Activated CD8-positive, alpha-beta T cell treated with anti-CD3 and anti-CD28 coated beads for 36 hours (primary cell): ENCODE results near the gene ATRAID. TPM values are rescaled to one million over a fixed set of nuclear protein-coding genes. Genes with fewer than 3 reads are reported as not detected.
A peak's percentile ranks its signal among the peaks of the same experiment; 100 is the strongest.

Experiments
- ATAC-seq: fragments of 200-7000 bp; cut with Tn5 transposase; one replicate; pipeline ENCODE4 v1.10.0; 2021; ENCODE audit warnings: mild to moderate bottlenecking, moderate library complexity
- CTCF ChIA-PET: fragments of 350-600 bp; sonication (Branson Sonifier 250); formaldehyde crosslinking; loops from one replicate; lab custom pipeline; 2021; ENCODE audit warnings: antibody characterized with exemption; lab: Charles Lee
- POLR2A ChIA-PET: fragments of 350-600 bp; sonication (Branson Sonifier 250); formaldehyde crosslinking; loops from one replicate; lab custom pipeline; 2021; ENCODE audit warnings: antibody characterized with exemption; lab: Charles Lee
- DNase-seq: peaks from one replicate; pipeline ENCODE4 v3.0.0-alpha.2; 2020
- H3K27ac Mint-ChIP-seq: one replicate; pipeline ENCODE4 v1.8.0; 2021; ENCODE audit warnings: mild to moderate bottlenecking, mixed read lengths
- H3K27me3 Mint-ChIP-seq: one replicate; pipeline ENCODE4 v1.8.0; 2021; ENCODE audit warnings: mixed read lengths
- H3K36me3 Mint-ChIP-seq: one replicate; pipeline ENCODE4 v1.8.0; 2021; ENCODE audit warnings: low read depth, mixed read lengths
- H3K4me1 Mint-ChIP-seq: one replicate; pipeline ENCODE4 v1.8.0; 2021; ENCODE audit warnings: low read depth, mixed read lengths
- H3K4me3 Mint-ChIP-seq: one replicate; pipeline ENCODE4 v1.8.0; 2021; ENCODE audit warnings: mild to moderate bottlenecking, moderate library complexity, mixed read lengths
- H3K9me3 Mint-ChIP-seq: one replicate; pipeline ENCODE4 v1.8.0; 2021; ENCODE audit warnings: mixed read lengths
- intact Hi-C: fragments of 100-400 bp; cut with micrococcal nuclease; formaldehyde crosslinking; loops from one replicate; pipeline ENCODE4 v1.10.0; 2022
- total RNA-seq, 2 experiments: library from RNA; stranded (reverse); gene quantifications; one replicate each; pipeline ENCODE4 v1.2.3, GENCODE V29; 2021
- TF ChIP-seq, protein P1 (sequence below): fragments of 200-600 bp; IDR thresholded peaks from one replicate; pipeline ENCODE4 v1.8.0; 2022; ENCODE audit warnings: antibody characterized with exemption, mild to moderate bottlenecking

Gene ATRAID
- total RNA-seq, 2 experiments from 2014 or later: 62.6 to 65.2 TPM

DNA sequence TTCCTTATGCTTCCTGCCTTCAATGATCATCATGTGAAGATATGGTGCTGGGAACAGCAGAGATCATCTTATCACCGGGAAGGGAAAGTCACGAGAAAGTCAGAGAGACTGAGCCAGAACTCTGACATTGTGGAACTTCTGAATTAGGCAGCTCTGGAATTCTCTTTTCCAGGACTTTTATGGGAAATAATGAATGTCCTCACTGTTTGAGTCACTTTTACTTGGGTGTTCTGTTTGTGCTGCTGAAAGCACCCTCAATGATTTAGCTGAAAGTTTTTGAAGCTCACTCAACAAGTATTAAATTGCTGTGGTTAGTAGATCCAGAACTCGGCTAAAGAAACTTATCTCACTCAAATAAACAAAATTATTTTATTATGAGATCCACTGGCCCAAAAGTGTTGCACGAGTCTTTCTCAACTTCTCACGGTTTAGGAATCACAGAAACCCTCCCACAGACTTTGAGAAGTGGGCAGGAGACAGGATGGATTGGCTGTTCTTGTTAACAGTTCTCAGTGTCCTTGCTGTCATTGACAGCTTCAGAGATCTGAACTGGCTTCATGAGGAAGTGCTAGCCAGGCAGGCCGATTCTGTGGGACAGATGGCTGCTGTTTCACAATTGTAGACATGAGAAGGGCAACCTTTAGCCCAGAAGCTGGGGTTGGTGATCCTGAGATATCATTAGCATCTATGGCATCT lies 26.4 kb upstream of the ATRAID start:
- Mint-ChIP-seq H3K27ac (no peak overlapping the region), H3K4me1 (no peaks in the 10 kb centered on the region), H3K36me3 (no peaks in the 10 kb centered on the region), H3K9me3 (no peaks in the 10 kb centered on the region), H3K4me3 (no peak overlapping the region), H3K27me3 (peaks cover 14% of the 10 kb centered on the region)
- ATAC-seq: no peak
- no peak for DNase-seq
- POLR2A ChIA-PET: interaction anchor here (0.7 kb wide), 1 partner anchor 34 kb away, joined by 3 read pairs; no protein-coding TSS in a partner anchor
- CTCF ChIA-PET: interaction anchor here (1.1 to 2.2 kb wide), 2 partner anchors 16 to 86 kb away, joined by 4 to 5 read pairs; no protein-coding TSS in a partner anchor
- intact Hi-C loops: no loop called here
- TF ChIP-seq, protein P1, sequence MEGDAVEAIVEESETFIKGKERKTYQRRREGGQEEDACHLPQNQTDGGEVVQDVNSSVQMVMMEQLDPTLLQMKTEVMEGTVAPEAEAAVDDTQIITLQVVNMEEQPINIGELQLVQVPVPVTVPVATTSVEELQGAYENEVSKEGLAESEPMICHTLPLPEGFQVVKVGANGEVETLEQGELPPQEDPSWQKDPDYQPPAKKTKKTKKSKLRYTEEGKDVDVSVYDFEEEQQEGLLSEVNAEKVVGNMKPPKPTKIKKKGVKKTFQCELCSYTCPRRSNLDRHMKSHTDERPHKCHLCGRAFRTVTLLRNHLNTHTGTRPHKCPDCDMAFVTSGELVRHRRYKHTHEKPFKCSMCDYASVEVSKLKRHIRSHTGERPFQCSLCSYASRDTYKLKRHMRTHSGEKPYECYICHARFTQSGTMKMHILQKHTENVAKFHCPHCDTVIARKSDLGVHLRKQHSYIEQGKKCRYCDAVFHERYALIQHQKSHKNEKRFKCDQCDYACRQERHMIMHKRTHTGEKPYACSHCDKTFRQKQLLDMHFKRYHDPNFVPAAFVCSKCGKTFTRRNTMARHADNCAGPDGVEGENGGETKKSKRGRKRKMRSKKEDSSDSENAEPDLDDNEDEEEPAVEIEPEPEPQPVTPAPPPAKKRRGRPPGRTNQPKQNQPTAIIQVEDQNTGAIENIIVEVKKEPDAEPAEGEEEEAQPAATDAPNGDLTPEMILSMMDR: no peak

DNA sequence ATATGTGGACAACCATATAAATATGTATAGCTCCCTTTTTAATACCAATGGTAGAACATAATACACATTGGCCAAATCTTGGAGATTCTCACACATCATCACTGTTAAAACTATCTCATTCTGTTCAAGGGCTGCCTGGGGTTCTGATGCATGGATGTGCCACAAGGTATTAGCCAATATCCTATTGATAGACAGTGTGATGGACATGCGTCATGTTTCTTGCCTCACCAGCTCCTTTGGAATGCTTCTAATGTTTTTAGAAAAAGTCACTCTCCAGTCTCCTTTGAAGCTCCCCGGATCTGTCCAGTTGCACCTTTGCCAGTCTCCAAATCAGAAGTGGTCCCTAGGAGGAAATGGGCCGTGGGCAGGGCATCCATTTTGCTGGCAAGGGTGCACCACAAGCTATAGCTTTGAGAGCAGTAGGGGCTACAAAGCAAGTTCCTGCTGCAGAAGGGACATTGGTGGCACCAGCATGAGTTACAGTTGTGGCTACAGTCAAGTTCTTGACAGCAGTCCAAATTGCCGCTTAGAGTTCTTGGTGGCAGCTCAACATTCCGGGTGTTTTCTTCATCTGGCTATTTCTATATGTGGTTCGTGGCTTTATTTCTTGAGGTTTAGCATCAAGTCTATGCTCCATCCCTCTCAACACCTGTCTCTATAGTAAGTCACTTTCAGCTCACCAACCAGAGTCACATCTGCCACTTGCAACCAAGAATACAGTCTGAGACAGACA lies 25.1 kb upstream of the ATRAID start:
- intact Hi-C loops: no loop called here
- peaks cover 5% of the 10 kb centered on the region for H3K27me3 Mint-ChIP-seq
- no peaks in the 10 kb centered on the region for H3K4me1 Mint-ChIP-seq
- no peaks in the 10 kb centered on the region for H3K36me3 Mint-ChIP-seq
- no peaks in the 10 kb centered on the region for H3K9me3 Mint-ChIP-seq
- no peak for DNase-seq
- ATAC-seq: no peak
- no peak overlapping the region for H3K27ac Mint-ChIP-seq
- TF ChIP-seq, protein P1: no peak
- H3K4me3 Mint-ChIP-seq: no peak overlapping the region
- POLR2A ChIA-PET: interaction anchor here (1.0 kb wide), 1 partner anchor 8 kb away, joined by 3 read pairs; no protein-coding TSS in a partner anchor
- CTCF ChIA-PET: interaction anchor here (1.3 to 2.0 kb wide), 2 partner anchors 12 to 17 kb away, joined by 3 to 7 read pairs; no protein-coding TSS in a partner anchor

DNA sequence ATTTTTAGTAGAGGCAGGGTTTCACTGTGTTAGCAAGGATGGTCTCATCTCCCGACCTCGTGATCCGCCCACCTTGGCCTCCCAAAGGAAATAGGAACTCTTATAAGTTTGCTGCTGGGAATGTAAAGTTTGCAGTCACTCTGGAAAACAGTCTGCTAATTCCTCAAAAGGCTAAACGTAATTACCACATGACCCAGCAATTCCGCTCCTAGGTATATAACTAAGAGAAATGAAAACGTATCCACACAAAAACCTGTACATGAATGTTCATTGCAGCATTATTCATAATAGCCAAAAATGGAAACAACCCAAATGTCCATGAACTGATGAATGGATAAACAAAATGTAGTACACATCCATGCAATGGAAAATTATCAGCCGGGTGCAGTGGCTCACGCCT lies 21.9 kb upstream of the ATRAID start:
- Mint-ChIP-seq H3K27me3 (peaks cover 3% of the 10 kb centered on the region), H3K27ac (no peak overlapping the region), H3K4me1 (no peaks in the 10 kb centered on the region), H3K9me3 (no peaks in the 10 kb centered on the region), H3K4me3 (no peak overlapping the region), H3K36me3 (no peaks in the 10 kb centered on the region)
- ChIA-PET POLR2A (no interaction called here), CTCF (no interaction called here)
- no peak for ATAC-seq
- DNase-seq: no peak
- intact Hi-C loops: no loop called here
- TF ChIP-seq, protein P1: no peak

DNA sequence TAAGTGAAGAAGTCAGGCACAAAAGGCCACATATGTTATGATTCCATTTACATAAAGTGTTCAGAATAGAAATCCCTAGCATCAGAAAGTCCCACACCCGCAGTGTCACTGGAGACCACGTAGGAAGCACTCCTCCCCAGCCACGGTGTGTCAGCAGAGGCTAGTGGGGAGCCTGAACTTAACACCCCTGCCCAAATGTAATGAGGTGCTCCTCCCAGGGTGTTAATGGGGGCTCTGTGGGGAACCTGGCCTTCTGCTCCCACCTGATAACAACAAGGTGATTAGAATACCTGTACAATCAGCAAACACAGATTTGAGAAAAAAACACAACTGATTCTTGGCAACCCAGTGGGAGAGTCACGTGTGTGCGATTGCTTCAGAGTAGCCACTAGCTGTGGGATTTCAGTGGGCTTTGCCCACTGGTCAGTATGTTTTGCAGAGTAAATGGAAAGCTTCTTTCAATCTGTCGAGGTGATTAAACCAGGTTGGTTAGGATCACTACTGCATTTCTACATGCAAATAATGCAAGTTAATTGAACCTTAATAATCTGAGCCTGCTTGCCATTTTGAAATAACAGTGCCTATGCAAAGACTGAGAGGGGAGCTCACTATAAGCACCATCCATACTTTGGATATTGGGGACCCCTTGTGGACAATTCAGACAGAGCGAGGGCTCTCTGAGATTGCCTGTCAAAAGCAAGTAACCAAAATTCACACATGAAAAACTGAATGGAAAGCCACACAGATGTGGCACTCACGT lies 20.6 kb upstream of the ATRAID start:
- Mint-ChIP-seq H3K36me3 (no peaks in the 10 kb centered on the region), H3K27ac (no peak overlapping the region), H3K4me1 (no peaks in the 10 kb centered on the region), H3K27me3 (peaks cover 1% of the 10 kb centered on the region), H3K9me3 (no peaks in the 10 kb centered on the region), H3K4me3 (no peak overlapping the region)
- intact Hi-C loops: no loop called here
- TF ChIP-seq, protein P1: peak; percentile 67
- ATAC-seq: peak; percentile 88
- DNase-seq: peak; percentile 69
- CTCF ChIA-PET: interaction anchor here (0.7 to 2.2 kb wide), 21 partner anchors 8 to 678 kb away, joined by 3 to 14 read pairs (median 4); partner anchors contain the start of genes ABHD1, AGBL5 and KHK
- POLR2A ChIA-PET: no interaction called here
